HepG2 (cell line): Measurements from ENCODE around the gene NME4. TPM values are rescaled to one million over a fixed set of nuclear protein-coding genes. Genes with fewer than 3 reads are reported as not detected.
A peak's percentile ranks its signal among the peaks of the same experiment; 100 is the strongest.

Source experiments
- AGO1 ChIP-seq: fragments of 200-400 bp; formaldehyde crosslinking; IDR thresholded peaks from 2 replicates; pipeline ENCODE4 v1.6.1; 2017; ENCODE audit warnings: mild to moderate bottlenecking, low read depth, low read length, moderate library complexity; ENCODE audit not compliant: poor library complexity, severe bottlenecking
- GATAD2A ChIP-seq: IDR thresholded peaks from 2 replicates; pipeline ENCODE4 v1.6.1; 2016
- HOXA7 ChIP-seq: sonication (generic); formaldehyde crosslinking; IDR thresholded peaks from 2 replicates; pipeline ENCODE4 v1.8.1; 2022; ENCODE audit warnings: mild to moderate bottlenecking, missing genetic modification reagents, moderate library complexity
- MIXL1 ChIP-seq: IDR thresholded peaks from 2 replicates; pipeline ENCODE4 v1.6.1; 2016
- NONO ChIP-seq, 2 experiments: fragments of 450-650 bp in 1 of 2; sonication (generic) in 1 of 2; formaldehyde crosslinking in 1 of 2; IDR thresholded peaks in 1 of 2; conservative IDR thresholded peaks in 1 of 2; 2 replicates each; pipeline versions ENCODE4 v1.6.1 to v1.8.0; 2017 to 2022; ENCODE audit warnings: mild to moderate bottlenecking in 1 of 2, missing genetic modification reagents in 1 of 2, moderate library complexity in 1 of 2
- SCMH1 ChIP-seq: sonication (generic); formaldehyde crosslinking; IDR thresholded peaks from 2 replicates; pipeline ENCODE4 v1.9.0; 2021; ENCODE audit warnings: missing genetic modification reagents, mild to moderate bottlenecking, borderline replicate concordance
- SKI ChIP-seq: fragments of 450-650 bp; IDR thresholded peaks from one replicate; pipeline ENCODE4 v1.6.1; 2018; ENCODE audit warnings: mild to moderate bottlenecking; ENCODE audit not compliant: partially characterized antibody
- SMC3 ChIP-seq: IDR thresholded peaks from 2 replicates; pipeline ENCODE4 v1.6.1; 2011; ENCODE audit warnings: low read length, improper control_type of control experiment
- TSC22D2 ChIP-seq: sonication (generic); formaldehyde crosslinking; IDR thresholded peaks from 2 replicates; pipeline ENCODE4 v1.5.1; 2020; ENCODE audit warnings: missing genetic modification reagents, mild to moderate bottlenecking, borderline replicate concordance
- ZIK1 ChIP-seq: sonication (generic); formaldehyde crosslinking; IDR thresholded peaks from 2 replicates; pipeline ENCODE4 v1.5.0; 2020; ENCODE audit warnings: mild to moderate bottlenecking, low read depth, missing genetic modification reagents, borderline replicate concordance
- ZNF124 ChIP-seq: sonication (generic); formaldehyde crosslinking; IDR thresholded peaks from 2 replicates; pipeline ENCODE4 v1.4.0; 2020; ENCODE audit warnings: missing genetic modification reagents
- ZNF350 ChIP-seq: sonication (generic); formaldehyde crosslinking; IDR thresholded peaks from 2 replicates; pipeline ENCODE4 v1.4.0; 2020; ENCODE audit warnings: mild to moderate bottlenecking, low read depth, missing genetic modification reagents, borderline replicate concordance
- ZNF383 ChIP-seq: sonication (generic); formaldehyde crosslinking; IDR thresholded peaks from 2 replicates; pipeline ENCODE4 v1.4.0; 2020; ENCODE audit warnings: missing genetic modification reagents, mild to moderate bottlenecking, borderline replicate concordance
- ZNF510 ChIP-seq: sonication (generic); formaldehyde crosslinking; IDR thresholded peaks from 2 replicates; pipeline ENCODE4 v1.4.0; 2020; ENCODE audit warnings: low read depth, mild to moderate bottlenecking, missing genetic modification reagents
- ZNF563 ChIP-seq: sonication (generic); formaldehyde crosslinking; IDR thresholded peaks from 2 replicates; pipeline ENCODE4 v1.8.0; 2022; ENCODE audit warnings: mild to moderate bottlenecking, moderate library complexity, missing genetic modification reagents
- ZNF605 ChIP-seq: sonication (generic); formaldehyde crosslinking; IDR thresholded peaks from 2 replicates; pipeline ENCODE4 v1.8.0; 2022; ENCODE audit warnings: mild to moderate bottlenecking, missing genetic modification reagents
- ZNF879 ChIP-seq: sonication (generic); formaldehyde crosslinking; IDR thresholded peaks from 2 replicates; pipeline ENCODE4 v1.8.1; 2023; ENCODE audit warnings: missing genetic modification reagents
- ZSCAN22 ChIP-seq: sonication (generic); formaldehyde crosslinking; IDR thresholded peaks from 2 replicates; pipeline ENCODE4 v1.4.0; 2020; ENCODE audit warnings: mild to moderate bottlenecking, missing genetic modification reagents
- polyA plus RNA-seq, 8 experiments: library from polyadenylated mRNA; depleted of rRNA in 3 of 8; stranded (reverse) in 7 of 8; unstranded in 1 of 8; fragments of >200 nt; fragmentation: Illumina TruSeq in 4 of 8; extraction: Trizol in 4 of 8; gene quantifications; 2 replicates each; pipeline versions ENCODE4 v1.2.1 to v1.2.3, GENCODE V29; 2011 to 2016; ENCODE audit warnings: low read depth in 4 of 8, missing spikeins in 1 of 8, mixed read lengths in 1 of 8; ENCODE audit not compliant: insufficient read depth in 1 of 8
- total RNA-seq, 5 experiments: library from RNA; depleted of rRNA; stranded (reverse); fragments of >200 nt; fragmentation: Illumina TruSeq; extraction: Trizol; gene quantifications; 2 replicates each; pipeline ENCODE4 v1.2.3, GENCODE V29; 2016; ENCODE audit warnings: low read depth in 1 of 5
- TF ChIP-seq, protein P1 (sequence below): sonication (generic); formaldehyde crosslinking; IDR thresholded peaks from 2 replicates; pipeline ENCODE4 v1.8.1; 2023; ENCODE audit warnings: missing genetic modification reagents, inconsistent platforms, borderline replicate concordance
- TF ChIP-seq, protein P2 (sequence below): sonication (generic); formaldehyde crosslinking; IDR thresholded peaks from 2 replicates; pipeline ENCODE4 v1.5.0; 2020; ENCODE audit warnings: mild to moderate bottlenecking, missing genetic modification reagents, borderline replicate concordance
- TF ChIP-seq, protein P3 (sequence below): sonication (generic); formaldehyde crosslinking; IDR thresholded peaks from 2 replicates; pipeline ENCODE4 v1.8.1; 2023; ENCODE audit warnings: mild to moderate bottlenecking, moderate library complexity, missing genetic modification reagents

NME4 gene
- total and polyA plus RNA-seq, 2 of the 13 experiments (the other 11 are each of a cell fraction or from before 2014, with no cell fraction given), result 121 to 263 TPM

DNA sequence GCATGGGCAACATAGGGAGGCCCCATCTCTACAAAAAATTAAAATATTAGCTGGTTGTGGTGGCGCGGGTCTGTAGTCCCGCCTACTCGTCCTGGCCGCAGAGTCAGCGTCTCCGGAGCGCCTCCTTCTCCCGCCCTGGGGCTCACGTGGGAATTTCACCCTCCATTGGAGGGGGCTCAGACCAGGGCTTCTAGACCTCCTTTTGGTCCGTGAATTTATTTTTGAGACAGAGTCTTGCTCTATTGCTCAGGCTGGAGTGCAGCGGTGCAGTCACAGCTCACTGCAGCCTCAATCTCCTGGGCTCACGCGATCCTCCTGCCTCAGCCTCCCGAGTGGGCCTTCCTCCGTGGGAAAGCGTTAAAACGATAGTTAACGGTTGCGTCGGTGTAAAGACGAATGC lies 394 bp upstream of the NME4 start (continued):
- no peak for TF ChIP-seq ZNF383 (CRISPR knock-in tag)
- no peak for TF ChIP-seq SCMH1 (CRISPR knock-in tag)
- TF ChIP-seq ZSCAN22, result no peak
- no peak for TF ChIP-seq ZNF879 (CRISPR knock-in tag)
- peak; percentile 55; the same call in 1 of the 2 replicates for TF ChIP-seq ZNF605
- no peak for TF ChIP-seq ZNF563
- TF ChIP-seq ZNF510 (CRISPR knock-in tag), result no peak
- TF ChIP-seq ZIK1 (CRISPR knock-in tag), result no peak
- TF ChIP-seq AGO1, result no peak
- TF ChIP-seq HOXA7, result no peak
- TF ChIP-seq NONO (IDR thresholded peaks at IDR 0.05), result no peak
- 0 out of 2 replicates have a peak, but pooled peaks have one; percentile 30 for TF ChIP-seq NONO (CRISPR knock-in tag; conservative IDR thresholded peaks at IDR 0.05)
- TF ChIP-seq SKI, result no peak
- TF ChIP-seq ZNF350 (CRISPR knock-in tag), result no peak
- TF ChIP-seq GATAD2A (CRISPR knock-in tag), result peak; percentile 69; the same call in 1 of the 2 replicates
- TF ChIP-seq TSC22D2, result no peak
- TF ChIP-seq, protein P1, sequence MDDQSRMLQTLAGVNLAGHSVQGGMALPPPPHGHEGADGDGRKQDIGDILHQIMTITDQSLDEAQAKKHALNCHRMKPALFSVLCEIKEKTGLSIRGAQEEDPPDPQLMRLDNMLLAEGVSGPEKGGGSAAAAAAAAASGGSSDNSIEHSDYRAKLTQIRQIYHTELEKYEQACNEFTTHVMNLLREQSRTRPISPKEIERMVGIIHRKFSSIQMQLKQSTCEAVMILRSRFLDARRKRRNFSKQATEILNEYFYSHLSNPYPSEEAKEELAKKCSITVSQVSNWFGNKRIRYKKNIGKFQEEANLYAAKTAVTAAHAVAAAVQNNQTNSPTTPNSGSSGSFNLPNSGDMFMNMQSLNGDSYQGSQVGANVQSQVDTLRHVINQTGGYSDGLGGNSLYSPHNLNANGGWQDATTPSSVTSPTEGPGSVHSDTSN (CRISPR knock-in tag), result no peak
- TF ChIP-seq MIXL1 (CRISPR knock-in tag), result no peak
- TF ChIP-seq, protein P2, sequence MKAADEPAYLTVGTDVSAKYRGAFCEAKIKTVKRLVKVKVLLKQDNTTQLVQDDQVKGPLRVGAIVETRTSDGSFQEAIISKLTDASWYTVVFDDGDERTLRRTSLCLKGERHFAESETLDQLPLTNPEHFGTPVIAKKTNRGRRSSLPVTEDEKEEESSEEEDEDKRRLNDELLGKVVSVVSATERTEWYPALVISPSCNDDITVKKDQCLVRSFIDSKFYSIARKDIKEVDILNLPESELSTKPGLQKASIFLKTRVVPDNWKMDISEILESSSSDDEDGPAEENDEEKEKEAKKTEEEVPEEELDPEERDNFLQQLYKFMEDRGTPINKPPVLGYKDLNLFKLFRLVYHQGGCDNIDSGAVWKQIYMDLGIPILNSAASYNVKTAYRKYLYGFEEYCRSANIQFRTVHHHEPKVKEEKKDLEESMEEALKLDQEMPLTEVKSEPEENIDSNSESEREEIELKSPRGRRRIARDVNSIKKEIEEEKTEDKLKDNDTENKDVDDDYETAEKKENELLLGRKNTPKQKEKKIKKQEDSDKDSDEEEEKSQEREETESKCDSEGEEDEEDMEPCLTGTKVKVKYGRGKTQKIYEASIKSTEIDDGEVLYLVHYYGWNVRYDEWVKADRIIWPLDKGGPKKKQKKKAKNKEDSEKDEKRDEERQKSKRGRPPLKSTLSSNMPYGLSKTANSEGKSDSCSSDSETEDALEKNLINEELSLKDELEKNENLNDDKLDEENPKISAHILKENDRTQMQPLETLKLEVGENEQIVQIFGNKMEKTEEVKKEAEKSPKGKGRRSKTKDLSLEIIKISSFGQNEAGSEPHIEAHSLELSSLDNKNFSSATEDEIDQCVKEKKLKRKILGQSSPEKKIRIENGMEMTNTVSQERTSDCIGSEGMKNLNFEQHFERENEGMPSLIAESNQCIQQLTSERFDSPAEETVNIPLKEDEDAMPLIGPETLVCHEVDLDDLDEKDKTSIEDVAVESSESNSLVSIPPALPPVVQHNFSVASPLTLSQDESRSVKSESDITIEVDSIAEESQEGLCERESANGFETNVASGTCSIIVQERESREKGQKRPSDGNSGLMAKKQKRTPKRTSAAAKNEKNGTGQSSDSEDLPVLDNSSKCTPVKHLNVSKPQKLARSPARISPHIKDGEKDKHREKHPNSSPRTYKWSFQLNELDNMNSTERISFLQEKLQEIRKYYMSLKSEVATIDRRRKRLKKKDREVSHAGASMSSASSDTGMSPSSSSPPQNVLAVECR (CRISPR knock-in tag), result no peak
- TF ChIP-seq ZNF124 (CRISPR knock-in tag), result no peak
- TF ChIP-seq SMC3, result no peak
- TF ChIP-seq, protein P3, sequence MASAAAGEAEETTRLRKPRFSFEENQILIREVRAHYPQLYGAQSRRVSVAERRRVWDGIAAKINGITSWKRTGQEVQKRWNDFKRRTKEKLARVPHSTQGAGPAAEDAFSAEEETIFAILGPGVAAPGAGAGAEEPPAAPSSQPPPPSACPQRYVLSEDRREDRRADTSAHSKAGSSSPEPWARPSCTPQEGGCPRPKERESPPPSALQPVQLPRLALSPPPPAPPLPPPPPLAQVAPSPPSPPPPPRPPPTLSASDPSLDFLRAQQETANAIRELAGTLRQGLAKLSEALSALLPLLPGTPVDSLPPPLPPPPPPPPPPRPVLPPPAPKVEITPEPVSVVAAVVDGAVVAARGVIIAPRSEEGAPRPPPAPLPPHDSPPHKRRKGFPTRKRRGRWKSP (CRISPR knock-in tag), result 0 out of 2 replicates have a peak, but pooled peaks have one; percentile 28
